ENCODE data around the gene MSL1. TPM values are rescaled to one million over a fixed set of nuclear protein-coding genes. Genes with fewer than 3 reads are reported as not detected.

MSL1 gene
- total and polyA plus RNA-seq, 2 donors (not counting 1 experiment from before 2014, with no cell fraction given), result 52.4 to 86.3 TPM

DNA sequence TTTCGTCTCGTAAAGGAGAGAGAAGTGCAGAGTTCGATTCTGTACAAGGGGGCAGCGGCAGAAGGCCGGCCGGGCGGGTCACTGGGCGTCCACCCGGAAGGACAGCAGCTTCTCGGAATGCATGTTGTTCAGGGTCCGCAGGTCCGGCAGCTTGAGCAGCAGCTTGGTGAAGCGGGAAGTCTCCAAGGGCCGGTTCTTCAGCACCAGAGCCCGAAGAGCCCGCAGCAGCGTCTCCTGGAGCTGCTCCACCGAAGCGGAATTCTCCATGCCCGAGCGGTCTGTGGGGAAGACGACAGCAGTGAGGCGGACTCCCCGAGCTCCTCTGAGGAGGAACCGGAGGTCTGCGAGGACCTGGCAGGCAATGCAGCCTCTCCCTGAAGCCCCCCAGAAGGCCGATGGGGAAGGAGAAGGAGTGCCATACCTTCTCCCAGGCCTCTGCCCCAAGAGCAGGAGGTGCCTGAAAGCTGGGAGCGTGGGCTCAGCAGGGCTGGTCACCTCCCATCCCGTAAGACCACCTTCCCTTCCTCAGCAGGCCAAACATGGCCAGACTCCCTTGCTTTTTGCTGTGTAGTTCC lies 28.7 kb upstream of the MSL1 start:
- TF ChIP-seq, protein P1, sequence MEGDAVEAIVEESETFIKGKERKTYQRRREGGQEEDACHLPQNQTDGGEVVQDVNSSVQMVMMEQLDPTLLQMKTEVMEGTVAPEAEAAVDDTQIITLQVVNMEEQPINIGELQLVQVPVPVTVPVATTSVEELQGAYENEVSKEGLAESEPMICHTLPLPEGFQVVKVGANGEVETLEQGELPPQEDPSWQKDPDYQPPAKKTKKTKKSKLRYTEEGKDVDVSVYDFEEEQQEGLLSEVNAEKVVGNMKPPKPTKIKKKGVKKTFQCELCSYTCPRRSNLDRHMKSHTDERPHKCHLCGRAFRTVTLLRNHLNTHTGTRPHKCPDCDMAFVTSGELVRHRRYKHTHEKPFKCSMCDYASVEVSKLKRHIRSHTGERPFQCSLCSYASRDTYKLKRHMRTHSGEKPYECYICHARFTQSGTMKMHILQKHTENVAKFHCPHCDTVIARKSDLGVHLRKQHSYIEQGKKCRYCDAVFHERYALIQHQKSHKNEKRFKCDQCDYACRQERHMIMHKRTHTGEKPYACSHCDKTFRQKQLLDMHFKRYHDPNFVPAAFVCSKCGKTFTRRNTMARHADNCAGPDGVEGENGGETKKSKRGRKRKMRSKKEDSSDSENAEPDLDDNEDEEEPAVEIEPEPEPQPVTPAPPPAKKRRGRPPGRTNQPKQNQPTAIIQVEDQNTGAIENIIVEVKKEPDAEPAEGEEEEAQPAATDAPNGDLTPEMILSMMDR (conservative IDR thresholded peaks at IDR 0.05 in 1 of 2, IDR thresholded peaks at IDR 0.05 in 1 of 2; ENCODE audit: low read depth in 1 of 2, low read length in 2 of 2), result no peak
- no peak for TF ChIP-seq EZH2 (IDR thresholded peaks at IDR 0.05; ENCODE audit: low read length, missing control alignments)
- peak overlapping the region; percentile 37 for H3K27ac ChIP-seq (ENCODE audit: insufficient read depth, low read length)
- H3K9ac ChIP-seq (ENCODE audit: insufficient read depth, low read length), result no peak overlapping the region
- H3K4me2 ChIP-seq (ENCODE audit: extremely low read depth, insufficient read depth, low read length), result no peak overlapping the region
- H2AFZ ChIP-seq (ENCODE audit: low read length), result no peak overlapping the region
- H4K20me1 ChIP-seq (ENCODE audit: control insufficient read depth, extremely low read depth, insufficient read depth, low read length), result no peaks in the 10 kb centered on the region
- H3K79me2 ChIP-seq (ENCODE audit: control insufficient read depth, insufficient read depth, low read length), result peaks cover 16% of the 10 kb centered on the region
- peaks cover 17% of the 10 kb centered on the region for H3K4me1 ChIP-seq (ENCODE audit: control insufficient read depth, extremely low read depth, insufficient read depth, low read length)
- no peak overlapping the region for H3K4me3 ChIP-seq (replicated peaks in 1 of 4; ENCODE audit: control extremely low read depth in 1 of 4, insufficient read depth in 1 of 4, low read depth in 3 of 4, low read length in 4 of 4)
- H3K36me3 ChIP-seq (ENCODE audit: control insufficient read depth, insufficient read depth, low read length), result peaks cover 37% of the 10 kb centered on the region
- no peak for DNase-seq (ENCODE audit: low read depth in 2 of 2)
- H3K27me3 ChIP-seq (ENCODE audit: control insufficient read depth, insufficient read depth, low read length), result no peaks in the 10 kb centered on the region
- no peaks in the 10 kb centered on the region for H3K9me3 ChIP-seq (ENCODE audit: control insufficient read depth, insufficient read depth, low read depth, low read length)

DNA sequence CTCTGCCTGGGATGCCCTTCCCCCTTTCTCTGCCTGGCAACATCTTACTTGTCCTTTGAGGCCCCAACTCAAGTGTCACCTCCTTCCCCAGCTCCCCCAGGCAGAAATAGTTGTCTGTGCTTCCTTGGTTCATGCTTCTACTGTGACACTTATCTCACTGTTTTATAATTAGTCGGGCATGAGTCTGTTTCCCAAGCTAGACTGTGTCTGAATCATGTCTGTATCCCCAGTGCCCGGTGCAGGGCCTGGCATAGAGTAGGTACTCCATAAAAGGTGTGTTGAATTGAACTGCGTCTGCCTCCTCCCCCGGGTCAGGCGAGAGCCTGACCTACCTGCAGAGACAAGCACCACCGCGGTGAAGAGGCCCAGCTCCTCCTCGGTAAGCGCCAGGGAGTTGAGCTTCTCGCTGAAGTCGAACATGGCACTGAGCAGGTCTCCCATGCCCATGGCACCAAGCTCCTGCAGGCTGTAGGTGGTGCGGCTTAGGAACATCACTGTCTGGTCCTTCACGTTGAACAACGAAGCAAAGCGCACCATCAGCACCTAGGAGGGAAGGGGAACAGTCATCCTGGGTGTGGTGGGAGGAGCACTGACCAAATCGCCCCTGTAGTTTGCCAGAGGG lies 28.1 kb upstream of the MSL1 start:
- Histone ChIP-seq H3K27ac (ENCODE audit: insufficient read depth, low read length) (no peak overlapping the region), H3K79me2 (ENCODE audit: control insufficient read depth, insufficient read depth, low read length) (peaks cover 22% of the 10 kb centered on the region), H3K4me2 (ENCODE audit: extremely low read depth, insufficient read depth, low read length) (no peak overlapping the region)

DNA sequence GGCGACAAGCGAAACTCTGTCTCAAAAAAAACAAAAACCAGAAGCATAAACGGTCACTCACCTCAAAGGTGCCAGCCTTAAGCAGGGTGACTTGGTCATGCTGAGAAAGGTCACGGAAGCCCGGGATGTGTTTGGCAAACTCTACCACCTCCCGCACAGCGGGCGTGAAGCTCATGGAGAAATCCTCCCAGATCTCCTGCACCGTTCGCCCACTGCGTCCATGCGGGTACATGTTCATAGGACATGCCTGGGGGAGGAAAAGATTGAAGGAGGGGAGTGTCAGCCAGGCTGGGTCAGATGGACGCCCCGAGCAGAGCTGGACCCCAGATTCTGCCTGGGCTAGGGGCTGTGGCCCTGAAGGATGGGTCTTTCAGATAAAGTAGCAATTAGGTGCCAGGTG lies 26.9 kb upstream of the MSL1 start:
- Histone ChIP-seq H3K79me2 (ENCODE audit: control insufficient read depth, insufficient read depth, low read length) (peaks cover 28% of the 10 kb centered on the region), H3K4me2 (ENCODE audit: extremely low read depth, insufficient read depth, low read length) (no peak overlapping the region), H3K27ac (ENCODE audit: insufficient read depth, low read length) (no peak overlapping the region), H3K4me1 (ENCODE audit: control insufficient read depth, extremely low read depth, insufficient read depth, low read length) (peaks cover 23% of the 10 kb centered on the region), H2AFZ (ENCODE audit: low read length) (no peak overlapping the region), H3K9ac (ENCODE audit: insufficient read depth, low read length) (no peak overlapping the region), H3K36me3 (ENCODE audit: control insufficient read depth, insufficient read depth, low read length) (peaks cover 29% of the 10 kb centered on the region), H3K27me3 (ENCODE audit: control insufficient read depth, insufficient read depth, low read length) (no peaks in the 10 kb centered on the region), H3K9me3 (ENCODE audit: control insufficient read depth, insufficient read depth, low read depth, low read length) (no peaks in the 10 kb centered on the region), H3K4me3 (replicated peaks in 1 of 4; ENCODE audit: control extremely low read depth in 1 of 4, insufficient read depth in 1 of 4, low read depth in 3 of 4, low read length in 4 of 4) (no peak overlapping the region), H4K20me1 (ENCODE audit: control insufficient read depth, extremely low read depth, insufficient read depth, low read length) (no peaks in the 10 kb centered on the region)
- TF ChIP-seq EZH2 (IDR thresholded peaks at IDR 0.05; ENCODE audit: low read length, missing control alignments), result no peak
- TF ChIP-seq, protein P1 (conservative IDR thresholded peaks at IDR 0.05 in 1 of 2, IDR thresholded peaks at IDR 0.05 in 1 of 2; ENCODE audit: low read depth in 1 of 2, low read length in 2 of 2), result no peak
- DNase-seq (ENCODE audit: low read depth in 2 of 2), result no peak

More for the DNA sequence above, 28.1 kb upstream of the MSL1 start:
- peaks cover 22% of the 10 kb centered on the region for H3K4me1 ChIP-seq (ENCODE audit: control insufficient read depth, extremely low read depth, insufficient read depth, low read length)
- no peaks in the 10 kb centered on the region for H4K20me1 ChIP-seq (ENCODE audit: control insufficient read depth, extremely low read depth, insufficient read depth, low read length)
- TF ChIP-seq EZH2 (IDR thresholded peaks at IDR 0.05; ENCODE audit: low read length, missing control alignments), result no peak
- TF ChIP-seq, protein P1 (conservative IDR thresholded peaks at IDR 0.05 in 1 of 2, IDR thresholded peaks at IDR 0.05 in 1 of 2; ENCODE audit: low read depth in 1 of 2, low read length in 2 of 2), result no peak
- H3K36me3 ChIP-seq (ENCODE audit: control insufficient read depth, insufficient read depth, low read length), result peaks cover 34% of the 10 kb centered on the region
- H3K4me3 ChIP-seq (replicated peaks in 1 of 4; ENCODE audit: control extremely low read depth in 1 of 4, insufficient read depth in 1 of 4, low read depth in 3 of 4, low read length in 4 of 4), result no peak overlapping the region
- H3K9me3 ChIP-seq (ENCODE audit: control insufficient read depth, insufficient read depth, low read depth, low read length), result no peaks in the 10 kb centered on the region
- H2AFZ ChIP-seq (ENCODE audit: low read length), result no peak overlapping the region
- DNase-seq (ENCODE audit: low read depth in 2 of 2), result no peak
- H3K9ac ChIP-seq (ENCODE audit: insufficient read depth, low read length), result no peak overlapping the region
- H3K27me3 ChIP-seq (ENCODE audit: control insufficient read depth, insufficient read depth, low read length), result no peaks in the 10 kb centered on the region
